Measurements from ENCODE around the gene GOLGA2.

GRCh38 chr9:128244091-128244836 lies 31.5 kb downstream of the GOLGA2 start:
- TF ChIP-seq, protein P1, sequence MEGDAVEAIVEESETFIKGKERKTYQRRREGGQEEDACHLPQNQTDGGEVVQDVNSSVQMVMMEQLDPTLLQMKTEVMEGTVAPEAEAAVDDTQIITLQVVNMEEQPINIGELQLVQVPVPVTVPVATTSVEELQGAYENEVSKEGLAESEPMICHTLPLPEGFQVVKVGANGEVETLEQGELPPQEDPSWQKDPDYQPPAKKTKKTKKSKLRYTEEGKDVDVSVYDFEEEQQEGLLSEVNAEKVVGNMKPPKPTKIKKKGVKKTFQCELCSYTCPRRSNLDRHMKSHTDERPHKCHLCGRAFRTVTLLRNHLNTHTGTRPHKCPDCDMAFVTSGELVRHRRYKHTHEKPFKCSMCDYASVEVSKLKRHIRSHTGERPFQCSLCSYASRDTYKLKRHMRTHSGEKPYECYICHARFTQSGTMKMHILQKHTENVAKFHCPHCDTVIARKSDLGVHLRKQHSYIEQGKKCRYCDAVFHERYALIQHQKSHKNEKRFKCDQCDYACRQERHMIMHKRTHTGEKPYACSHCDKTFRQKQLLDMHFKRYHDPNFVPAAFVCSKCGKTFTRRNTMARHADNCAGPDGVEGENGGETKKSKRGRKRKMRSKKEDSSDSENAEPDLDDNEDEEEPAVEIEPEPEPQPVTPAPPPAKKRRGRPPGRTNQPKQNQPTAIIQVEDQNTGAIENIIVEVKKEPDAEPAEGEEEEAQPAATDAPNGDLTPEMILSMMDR (IDR thresholded peaks at IDR 0.05): no peak
- TF ChIP-seq EZH2 (IDR thresholded peaks at IDR 0.05): no peak

All from neural progenitor cell (in vitro differentiated cells).